ENCODE measurements around the gene KIF3A.

DNA sequence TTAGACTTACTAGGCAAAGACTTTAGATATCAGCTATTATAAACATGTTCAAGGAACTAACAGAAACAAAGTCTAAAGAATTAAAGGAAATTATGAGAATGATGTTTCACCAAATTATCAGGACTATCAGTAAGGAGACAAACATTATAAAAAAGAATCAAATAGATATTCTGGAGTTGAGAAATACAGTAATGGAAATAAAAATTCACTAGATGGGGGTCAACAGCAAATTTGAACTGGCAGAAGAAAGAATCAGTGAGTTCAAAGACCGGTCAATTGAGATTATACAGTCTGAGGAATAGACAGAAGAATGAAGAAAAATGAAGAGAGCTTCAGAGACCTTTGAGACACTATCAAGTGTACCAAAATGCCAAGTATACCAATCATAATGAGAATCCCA is 89.0 kb downstream of the KIF3A start:
- TF ChIP-seq POLR2A (IDR thresholded peaks at IDR 0.05) = no peak
- TF ChIP-seq, protein P1, sequence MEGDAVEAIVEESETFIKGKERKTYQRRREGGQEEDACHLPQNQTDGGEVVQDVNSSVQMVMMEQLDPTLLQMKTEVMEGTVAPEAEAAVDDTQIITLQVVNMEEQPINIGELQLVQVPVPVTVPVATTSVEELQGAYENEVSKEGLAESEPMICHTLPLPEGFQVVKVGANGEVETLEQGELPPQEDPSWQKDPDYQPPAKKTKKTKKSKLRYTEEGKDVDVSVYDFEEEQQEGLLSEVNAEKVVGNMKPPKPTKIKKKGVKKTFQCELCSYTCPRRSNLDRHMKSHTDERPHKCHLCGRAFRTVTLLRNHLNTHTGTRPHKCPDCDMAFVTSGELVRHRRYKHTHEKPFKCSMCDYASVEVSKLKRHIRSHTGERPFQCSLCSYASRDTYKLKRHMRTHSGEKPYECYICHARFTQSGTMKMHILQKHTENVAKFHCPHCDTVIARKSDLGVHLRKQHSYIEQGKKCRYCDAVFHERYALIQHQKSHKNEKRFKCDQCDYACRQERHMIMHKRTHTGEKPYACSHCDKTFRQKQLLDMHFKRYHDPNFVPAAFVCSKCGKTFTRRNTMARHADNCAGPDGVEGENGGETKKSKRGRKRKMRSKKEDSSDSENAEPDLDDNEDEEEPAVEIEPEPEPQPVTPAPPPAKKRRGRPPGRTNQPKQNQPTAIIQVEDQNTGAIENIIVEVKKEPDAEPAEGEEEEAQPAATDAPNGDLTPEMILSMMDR (IDR thresholded peaks at IDR 0.05) = no peak
